Thyroid gland (tissue), 4 donors: Measurements from ENCODE around the gene C19orf38. TPM values are rescaled to one million over a fixed set of nuclear protein-coding genes. Genes with fewer than 3 reads are reported as not detected.

Experiments
- DNase-seq, 2 donors: peaks; one replicate each; pipeline ENCODE4 v3.0.0-alpha.2; 2019
- H3K27ac ChIP-seq, 3 donors: fragments of 200-600 bp; sonication (generic); 1 replicate in 2 of 3; 2 replicates in 1 of 3; pipeline ENCODE4 v1.5.1; 2016 to 2019; ENCODE audit warnings: mild to moderate bottlenecking in 1 of 3, moderate library complexity in 1 of 3
- H3K27me3 ChIP-seq: fragments of 200-600 bp; sonication (generic); one replicate; pipeline ENCODE4 v1.5.1; 2019
- H3K36me3 ChIP-seq, 2 donors: fragments of 200-600 bp; sonication (generic); one replicate each; pipeline ENCODE4 v1.5.1; 2016 to 2019
- H3K4me1 ChIP-seq, 2 donors: fragments of 200-600 bp; sonication (generic); one replicate each; pipeline ENCODE4 v1.5.1; 2017 to 2019
- H3K4me3 ChIP-seq, 3 donors: fragments of 200-600 bp; sonication (generic); replicated peaks in 1 of 3; 1 replicate in 2 of 3; 2 replicates in 1 of 3; pipeline ENCODE4 v1.5.1; 2016; ENCODE audit warnings: mild to moderate bottlenecking in 1 of 3
- H3K9me3 ChIP-seq: fragments of 200-600 bp; sonication (generic); one replicate; pipeline ENCODE4 v1.5.1; 2017
- POLR2A ChIP-seq, 2 donors: fragments of 450-650 bp; IDR thresholded peaks; one replicate each; pipeline ENCODE4 v1.6.1; 2017; ENCODE audit warnings: antibody characterized with exemption in 2 of 2, mild to moderate bottlenecking in 2 of 2, moderate library complexity in 1 of 2
- WGBS, 2 donors: methylation state at CpG; one replicate each; pipeline ENCODE4 v1.1.5; 2017; 5-methylcytosine and 5-hydroxymethylcytosine counted together
- intact Hi-C: fragments of 100-400 bp; cut with DNase I; formaldehyde crosslinking; loops from one replicate; pipeline ENCODE4 v1.15.1; 2023
- total RNA-seq, 4 donors: library from RNA; depleted of rRNA; stranded (reverse); fragments of >200 nt; gene quantifications; one replicate each; pipeline ENCODE4 v1.2.3, GENCODE V29; 2016
- TF ChIP-seq, protein P1 (sequence below), 6 experiments: fragments of 200-600 bp in 3 of 6; fragments of 450-650 bp in 3 of 6; sonication (generic) in 3 of 6; IDR thresholded peaks; one replicate each; pipeline ENCODE4 v1.5.1; 2016 to 2019; ENCODE audit warnings: antibody characterized with exemption in 6 of 6, mild to moderate bottlenecking in 2 of 6, inconsistent platforms in 1 of 6, moderate library complexity in 1 of 6

Gene C19orf38
- total RNA-seq, 4 donors from 2014 or later = 1.5 to 1.7 TPM; not detected in 2

DNA sequence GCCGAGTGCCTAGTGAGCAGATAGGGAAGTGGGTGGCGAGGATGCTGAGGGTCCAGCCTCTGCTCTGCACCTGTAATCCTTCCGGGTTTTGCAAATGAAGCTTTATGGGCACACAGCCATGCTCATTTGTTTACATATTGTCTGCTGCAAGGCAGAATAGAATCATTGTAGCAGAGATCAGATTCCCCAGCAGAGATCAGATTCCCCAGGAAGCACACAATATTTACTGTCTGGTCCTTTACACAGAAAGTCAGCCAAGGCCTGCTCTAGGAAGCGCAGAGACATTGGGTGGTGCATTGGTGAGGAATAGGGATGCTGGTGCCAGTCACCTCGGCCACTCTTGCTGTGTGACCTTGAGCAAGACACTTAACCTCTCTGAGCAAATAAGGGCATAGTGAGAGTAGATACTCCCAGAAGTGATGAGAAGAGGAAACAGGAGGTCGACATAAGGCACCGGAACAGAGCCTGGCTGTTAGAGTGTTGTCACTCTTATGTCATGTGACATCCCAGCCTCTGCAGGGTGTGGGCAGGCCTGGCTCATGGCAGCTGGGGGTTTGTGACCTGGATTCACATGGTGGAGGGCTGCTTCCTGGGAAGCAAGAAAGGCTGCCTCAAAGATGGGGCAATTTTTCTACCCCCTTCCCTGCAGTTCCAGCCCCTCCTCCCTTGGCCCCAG lies 48.8 kb downstream of the C19orf38 start:
- no peak for DNase-seq
- peaks cover 5 to 15% of the 10 kb centered on the region in 2 donors for H3K4me1 ChIP-seq
- intact Hi-C loops = no loop called here
- H3K27ac ChIP-seq = no peak overlapping the region
- 76 to 78% methylated on average over 7 of the region's 7 CpGs for WGBS, 2 donors
- H3K4me3 ChIP-seq = no peak overlapping the region
- no peaks in the 10 kb centered on the region for H3K9me3 ChIP-seq
- no peak for TF ChIP-seq POLR2A (IDR thresholded peaks at IDR 0.05)
- TF ChIP-seq, protein P1, sequence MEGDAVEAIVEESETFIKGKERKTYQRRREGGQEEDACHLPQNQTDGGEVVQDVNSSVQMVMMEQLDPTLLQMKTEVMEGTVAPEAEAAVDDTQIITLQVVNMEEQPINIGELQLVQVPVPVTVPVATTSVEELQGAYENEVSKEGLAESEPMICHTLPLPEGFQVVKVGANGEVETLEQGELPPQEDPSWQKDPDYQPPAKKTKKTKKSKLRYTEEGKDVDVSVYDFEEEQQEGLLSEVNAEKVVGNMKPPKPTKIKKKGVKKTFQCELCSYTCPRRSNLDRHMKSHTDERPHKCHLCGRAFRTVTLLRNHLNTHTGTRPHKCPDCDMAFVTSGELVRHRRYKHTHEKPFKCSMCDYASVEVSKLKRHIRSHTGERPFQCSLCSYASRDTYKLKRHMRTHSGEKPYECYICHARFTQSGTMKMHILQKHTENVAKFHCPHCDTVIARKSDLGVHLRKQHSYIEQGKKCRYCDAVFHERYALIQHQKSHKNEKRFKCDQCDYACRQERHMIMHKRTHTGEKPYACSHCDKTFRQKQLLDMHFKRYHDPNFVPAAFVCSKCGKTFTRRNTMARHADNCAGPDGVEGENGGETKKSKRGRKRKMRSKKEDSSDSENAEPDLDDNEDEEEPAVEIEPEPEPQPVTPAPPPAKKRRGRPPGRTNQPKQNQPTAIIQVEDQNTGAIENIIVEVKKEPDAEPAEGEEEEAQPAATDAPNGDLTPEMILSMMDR (IDR thresholded peaks at IDR 0.05) = no peak
- H3K36me3 ChIP-seq = no peaks in the 10 kb centered on the region
- no peaks in the 10 kb centered on the region for H3K27me3 ChIP-seq

DNA sequence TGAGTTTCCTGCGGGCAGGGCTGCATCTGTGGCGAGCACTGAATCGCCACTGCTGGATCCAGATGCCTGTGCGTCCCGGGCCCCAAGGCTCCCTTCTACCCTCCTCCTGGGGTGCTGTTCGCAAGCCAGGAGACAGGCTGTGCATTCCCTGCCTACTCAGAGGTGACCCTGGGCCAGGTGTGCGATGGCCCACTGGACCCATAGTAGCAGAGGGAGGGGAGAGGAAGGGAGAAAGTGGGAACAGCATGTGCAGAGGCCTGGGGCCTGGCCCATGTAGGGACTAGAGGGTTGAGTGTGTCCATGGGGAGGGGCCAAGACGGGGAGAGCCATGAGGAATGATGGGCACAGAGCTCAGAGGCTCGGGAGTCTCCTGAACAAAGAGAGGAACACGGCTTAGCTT lies 50.4 kb downstream of the C19orf38 start:
- TF ChIP-seq, protein P1 (IDR thresholded peaks at IDR 0.05) = no peak
- no peak for TF ChIP-seq POLR2A (IDR thresholded peaks at IDR 0.05)
- H3K36me3 ChIP-seq = no peaks in the 10 kb centered on the region
- H3K4me1 ChIP-seq = peaks cover 6 to 15% of the 10 kb centered on the region in 2 donors
- 64 to 71% methylated on average over 5 to 7 of the region's 10 CpGs for WGBS, 2 donors
- intact Hi-C loops = no loop called here
- H3K27ac ChIP-seq = no peak overlapping the region
- peak in 1 of 2 donors; percentile 10 for DNase-seq
- no peak overlapping the region for H3K4me3 ChIP-seq
- H3K27me3 ChIP-seq = no peaks in the 10 kb centered on the region
- no peaks in the 10 kb centered on the region for H3K9me3 ChIP-seq

DNA sequence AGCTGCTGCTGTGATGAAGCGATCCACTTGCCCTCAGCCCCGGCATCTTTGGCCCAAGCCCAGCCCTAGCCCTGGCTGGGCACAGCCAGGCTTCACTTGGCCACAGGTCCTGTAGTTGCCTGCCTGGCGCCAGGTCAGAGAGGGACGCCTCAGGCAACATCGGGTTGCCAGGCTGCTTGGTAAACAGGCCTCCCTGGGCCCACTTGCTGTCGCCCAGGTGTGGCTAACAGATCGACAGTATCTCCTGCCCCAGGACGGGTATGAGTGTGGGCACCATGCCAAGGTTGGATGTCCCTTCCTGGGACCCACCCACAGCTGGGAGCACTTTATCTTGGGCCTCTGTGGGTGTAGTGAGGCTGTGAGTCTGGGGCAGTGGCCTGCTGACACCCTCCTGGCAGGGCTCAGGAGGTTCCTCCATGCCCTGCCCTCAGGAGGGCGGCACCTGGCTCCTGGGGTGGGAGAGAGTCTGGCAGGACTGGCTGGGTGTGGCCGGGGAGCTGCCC lies 51.0 kb downstream of the C19orf38 start:
- intact Hi-C loops = no loop called here
- WGBS, 2 donors = 63 to 70% methylated on average over 4 to 7 of the region's 10 CpGs
- TF ChIP-seq, protein P1 (IDR thresholded peaks at IDR 0.05) = no peak
- TF ChIP-seq POLR2A (IDR thresholded peaks at IDR 0.05) = no peak
- H3K4me3 ChIP-seq = no peak overlapping the region
- no peaks in the 10 kb centered on the region for H3K27me3 ChIP-seq
- no peaks in the 10 kb centered on the region for H3K36me3 ChIP-seq
- H3K9me3 ChIP-seq = no peaks in the 10 kb centered on the region
- H3K27ac ChIP-seq = peak overlapping the region in 1 of 3 donors; percentile 48
- peak; percentile 37 to 64 for DNase-seq
- H3K4me1 ChIP-seq = peaks cover 6 to 15% of the 10 kb centered on the region in 2 donors

DNA sequence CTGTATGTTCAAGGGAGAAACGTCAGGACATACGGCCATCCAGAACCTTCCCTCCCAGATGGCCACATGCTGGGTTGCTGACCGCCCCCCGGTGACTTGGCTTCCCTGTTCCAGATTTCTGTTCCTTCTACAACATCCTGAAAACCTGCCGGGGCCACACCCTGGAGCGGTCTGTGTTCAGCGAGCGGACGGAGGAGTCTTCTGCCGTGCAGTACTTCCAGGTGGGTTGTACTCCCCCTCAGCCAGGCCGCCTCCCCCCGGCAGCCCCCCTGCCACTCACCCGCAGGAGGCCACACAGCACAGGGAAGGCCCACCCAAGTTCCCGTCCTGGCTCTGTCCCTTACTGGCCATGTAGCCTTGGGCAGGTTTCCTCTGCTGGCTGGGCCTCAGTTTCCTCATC lies 59.7 kb downstream of the C19orf38 start:
- 83 to 97% methylated on average over 4 to 13 of the region's 14 CpGs for WGBS, 2 donors
- intact Hi-C loops = no loop called here
- H3K4me3 ChIP-seq = no peak overlapping the region
- no peak for DNase-seq
- no peaks in the 10 kb centered on the region for H3K4me1 ChIP-seq
- H3K36me3 ChIP-seq = peaks cover 31 to 33% of the 10 kb centered on the region in 2 donors
- H3K27me3 ChIP-seq = no peaks in the 10 kb centered on the region
- TF ChIP-seq, protein P1 (IDR thresholded peaks at IDR 0.05) = no peak
- TF ChIP-seq POLR2A (IDR thresholded peaks at IDR 0.05) = no peak
- H3K9me3 ChIP-seq = no peaks in the 10 kb centered on the region
- no peak overlapping the region for H3K27ac ChIP-seq

DNA sequence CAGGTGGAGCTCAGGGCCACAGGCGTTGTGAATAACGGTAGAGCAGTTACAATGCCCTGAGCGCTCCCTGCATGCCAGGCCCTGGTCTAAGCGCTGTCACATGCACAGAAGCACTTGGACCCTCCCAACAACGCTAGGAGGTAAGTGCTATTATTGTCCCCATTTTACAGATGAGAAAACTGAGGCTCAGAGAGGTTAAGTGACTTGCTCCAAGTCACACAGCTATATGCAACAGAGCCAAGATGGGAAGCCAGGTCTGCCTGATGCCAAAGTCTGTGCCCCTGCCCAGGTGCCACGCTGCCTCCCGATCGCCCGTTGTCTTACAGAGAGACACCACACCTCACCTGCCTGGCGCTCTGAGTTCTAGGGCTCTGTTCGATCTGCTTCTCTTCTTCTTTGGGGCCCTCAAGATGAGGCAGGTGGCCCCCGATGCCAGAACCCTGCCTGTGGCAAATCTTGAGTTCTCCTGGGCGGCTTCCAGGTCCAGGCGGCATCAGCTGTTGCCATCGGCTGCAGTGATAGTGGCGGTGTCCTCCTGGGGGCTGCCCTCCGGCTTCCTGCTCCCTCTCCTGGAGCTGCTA lies 60.3 kb downstream of the C19orf38 start:
- Histone ChIP-seq H3K4me3 (no peak overlapping the region), H3K4me1 (no peaks in the 10 kb centered on the region), H3K27ac (no peak overlapping the region), H3K9me3 (no peaks in the 10 kb centered on the region), H3K27me3 (no peaks in the 10 kb centered on the region), H3K36me3 (peaks cover 31 to 33% of the 10 kb centered on the region in 2 donors)
- 94 to 97% methylated on average over 13 to 15 of the region's 17 CpGs for WGBS, 2 donors
- DNase-seq = no peak
- TF ChIP-seq, protein P1 (IDR thresholded peaks at IDR 0.05) = no peak
- TF ChIP-seq POLR2A (IDR thresholded peaks at IDR 0.05) = no peak
- intact Hi-C loops = no loop called here
